Posterior cingulate gyrus (tissue), 11 donors: ENCODE data around the gene BCAP29.

Experiments used
- DNase-seq, 10 donors: peaks; one replicate each; pipeline versions ENCODE4 v3.0.0 to v3.0.0-alpha.2; 2020 to 2021; ENCODE audit warnings: mixed read lengths in 3 of 10
- intact Hi-C: fragments of 100-400 bp; cut with DNase I; formaldehyde crosslinking; loops from one replicate; pipeline ENCODE4 v1.15.1; 2023

BCAP29 gene

DNA sequence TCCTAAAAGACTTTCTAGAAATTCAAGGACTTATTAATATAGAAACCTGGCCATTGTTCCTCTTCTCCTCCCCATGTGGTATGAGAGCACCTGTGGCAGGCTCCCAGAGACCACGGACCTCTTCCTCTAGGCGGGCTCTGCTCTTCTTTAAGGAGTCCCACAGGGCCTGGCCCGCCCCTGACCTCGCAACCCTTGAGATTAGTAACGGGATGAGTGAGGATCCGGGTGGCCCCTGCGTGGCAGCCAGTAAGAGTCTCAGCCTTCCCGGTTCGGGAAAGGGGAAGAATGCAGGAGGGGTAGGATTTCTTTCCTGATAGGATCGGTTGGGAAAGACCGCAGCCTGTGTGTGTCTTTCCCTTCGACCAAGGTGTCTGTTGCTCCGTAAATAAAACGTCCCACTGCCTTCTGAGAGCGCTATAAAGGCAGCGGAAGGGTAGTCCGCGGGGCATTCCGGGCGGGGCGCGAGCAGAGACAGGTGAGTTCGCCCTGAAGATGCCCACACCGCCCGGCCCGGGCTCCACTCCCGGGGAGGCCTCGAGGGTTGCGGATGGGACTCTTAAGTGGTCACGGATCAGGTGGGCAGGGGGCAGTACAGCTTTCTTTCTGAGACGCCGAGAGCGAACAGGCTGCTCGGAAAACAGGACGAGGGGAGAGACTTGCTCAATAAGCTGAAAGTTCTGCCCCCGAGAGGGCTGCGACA, 80.5 kb downstream of the BCAP29 start, which contains the start of gene SLC26A4:
TSS of gene SLC26A4 (plus strand) at position 448 of the 700 bp plus-strand sequence. CDS start 814 bp downstream, outside the sequence.
- intact Hi-C loops: no loop called here

DNA sequence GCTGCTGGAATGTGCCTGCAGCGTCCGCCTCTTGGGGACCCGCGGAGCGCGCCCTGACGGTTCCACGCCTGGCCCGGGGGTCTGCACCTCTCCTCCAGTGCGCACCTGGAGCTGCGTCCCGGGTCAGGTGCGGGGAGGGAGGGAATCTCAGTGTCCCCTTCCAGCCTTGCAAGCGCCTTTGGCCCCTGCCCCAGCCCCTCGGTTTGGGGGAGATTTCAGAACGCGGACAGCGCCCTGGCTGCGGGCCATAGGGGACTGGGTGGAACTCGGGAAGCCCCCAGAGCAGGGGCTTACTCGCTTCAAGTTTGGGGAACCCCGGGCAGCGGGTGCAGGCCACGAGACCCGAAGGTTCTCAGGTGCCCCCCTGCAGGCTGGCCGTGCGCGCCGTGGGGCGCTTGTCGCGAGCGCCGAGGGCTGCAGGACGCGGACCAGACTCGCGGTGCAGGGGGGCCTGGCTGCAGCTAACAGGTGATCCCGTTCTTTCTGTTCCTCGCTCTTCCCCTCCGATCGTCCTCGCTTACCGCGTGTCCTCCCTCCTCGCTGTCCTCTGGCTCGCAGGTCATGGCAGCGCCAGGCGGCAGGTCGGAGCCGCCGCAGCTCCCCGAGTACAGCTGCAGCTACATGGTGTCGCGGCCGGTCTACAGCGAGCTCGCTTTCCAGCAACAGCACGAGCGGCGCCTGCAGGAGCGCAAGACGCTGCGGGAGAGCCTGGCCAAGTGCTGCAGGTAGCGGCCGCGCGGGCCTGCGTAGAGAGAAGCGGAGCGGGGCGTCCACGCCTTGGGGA, 81.2 kb downstream of the BCAP29 start:
- peak in 7 of 10 donors; percentile 27 to 94 (median 64) for DNase-seq
- intact Hi-C loops: no loop called here

More for the DNA sequence above, 80.5 kb downstream of the BCAP29 start, which contains the start of gene SLC26A4:
- DNase-seq: peak in 5 of 10 donors; percentile 12 to 73 (median 28)

DNA sequence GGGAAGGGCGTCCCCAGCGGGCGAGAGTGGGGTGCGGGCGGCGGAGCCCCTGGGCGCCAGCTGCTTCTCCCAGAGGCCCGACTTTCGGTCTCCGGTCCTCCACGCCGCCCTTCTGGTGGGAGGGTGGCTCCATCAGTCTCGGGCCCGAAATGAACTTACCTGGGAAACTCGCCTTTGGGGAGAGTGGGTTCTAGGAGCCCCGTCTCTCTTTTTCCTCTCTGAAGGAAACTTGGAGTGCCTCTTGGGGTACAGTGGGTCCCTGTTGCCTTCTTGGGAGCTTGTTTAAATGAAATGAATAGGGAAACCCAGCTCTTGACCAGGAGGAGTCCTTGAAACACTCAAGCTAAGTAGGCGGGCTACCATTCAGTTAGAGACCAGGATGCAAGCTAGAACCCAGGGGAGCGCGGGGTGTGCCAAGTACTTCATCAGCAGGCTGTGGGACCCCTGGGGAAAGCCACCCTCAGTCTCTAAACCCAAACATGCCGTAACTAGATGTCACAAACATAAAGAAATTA, 81.9 kb downstream of the BCAP29 start:
- intact Hi-C loops: no loop called here
- DNase-seq: peak in 2 of 10 donors; percentile 26 to 54

DNA sequence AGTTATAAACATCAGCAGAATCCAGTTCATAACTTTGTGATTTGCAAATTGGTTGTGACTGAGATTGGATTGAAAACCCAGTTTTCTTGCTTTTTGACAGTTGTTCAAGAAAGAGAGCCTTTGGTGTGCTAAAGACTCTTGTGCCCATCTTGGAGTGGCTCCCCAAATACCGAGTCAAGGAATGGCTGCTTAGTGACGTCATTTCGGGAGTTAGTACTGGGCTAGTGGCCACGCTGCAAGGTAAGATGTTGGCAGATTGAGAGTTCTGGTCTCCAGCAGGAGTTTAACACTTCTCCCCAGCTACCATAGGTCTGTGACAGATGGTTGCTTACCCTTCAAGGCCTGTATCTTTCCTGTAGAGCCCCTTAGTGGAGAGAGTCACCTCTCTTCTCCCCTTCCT, 83.2 kb downstream of the BCAP29 start:
- DNase-seq: no peak
- intact Hi-C loops: no loop called here

DNA sequence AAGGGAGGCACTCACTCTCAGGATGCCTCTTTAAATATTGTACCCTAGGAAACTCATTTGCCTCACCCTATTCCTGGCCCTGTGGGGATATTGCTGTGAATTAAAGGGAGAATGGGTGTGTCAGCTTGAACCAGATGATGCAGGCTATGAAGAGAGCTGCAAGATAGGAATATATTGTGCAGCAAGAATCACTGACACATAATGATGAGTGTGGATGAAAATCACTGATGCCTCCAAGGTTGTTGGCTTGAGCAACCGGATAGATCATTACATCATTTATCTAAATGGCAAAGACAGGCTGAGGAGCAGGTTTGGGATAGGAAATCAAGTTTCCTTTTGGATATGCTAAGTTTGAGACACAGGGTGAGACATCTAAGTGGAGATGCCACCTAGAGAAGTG, 86.7 kb downstream of the BCAP29 start:
- no peak for DNase-seq
- intact Hi-C loops: no loop called here

DNA sequence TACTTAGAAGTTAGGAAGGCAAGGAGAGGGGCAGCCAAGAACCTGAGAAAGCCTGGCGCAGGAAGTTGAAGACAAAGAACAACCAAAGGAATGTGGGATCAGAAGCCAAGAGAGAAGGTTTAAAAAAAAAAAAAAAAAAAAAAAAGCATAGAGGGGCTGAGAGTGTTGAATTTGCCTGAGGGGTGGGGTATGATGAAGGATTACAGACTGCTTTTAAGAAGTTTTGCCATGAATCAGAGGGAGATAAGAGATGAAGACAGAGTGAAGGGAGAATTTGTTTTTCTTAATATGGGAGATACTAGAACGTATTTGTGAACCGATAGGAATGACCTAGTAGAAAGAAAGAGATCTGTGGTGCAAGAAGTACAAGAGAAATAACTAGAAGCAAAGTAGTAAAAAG, 87.3 kb downstream of the BCAP29 start:
- intact Hi-C loops: no loop called here
- no peak for DNase-seq

DNA sequence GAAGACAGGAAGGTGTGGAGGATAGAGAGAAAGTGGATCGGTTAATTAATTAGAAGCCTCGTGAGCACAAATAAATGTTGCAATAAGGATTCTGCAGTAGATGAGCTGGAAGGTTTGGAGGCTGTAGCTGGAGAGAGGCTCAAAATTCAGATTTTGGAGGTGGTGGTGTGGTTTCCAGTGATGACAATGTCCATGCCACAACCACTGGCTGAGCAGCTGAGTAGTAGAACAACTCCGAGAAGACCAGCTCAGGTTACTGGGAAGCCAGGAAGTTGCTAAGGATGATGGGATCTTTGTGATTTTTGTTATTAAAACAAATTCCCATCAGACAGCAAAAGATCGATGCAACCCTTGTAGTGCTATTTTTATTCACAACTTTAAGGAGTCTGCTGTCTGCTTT, 88.2 kb downstream of the BCAP29 start:
- intact Hi-C loops: no loop called here

More for the DNA sequence above, 88.2 kb downstream of the BCAP29 start:
- no peak for DNase-seq
